Measurements from ENCODE around the gene NEDD9. TPM values are rescaled to one million over a fixed set of nuclear protein-coding genes. Genes with fewer than 3 reads are reported as not detected.

Gene NEDD9
- total and polyA plus RNA-seq, 2 donors (not counting 1 experiment from before 2014, with no cell fraction given) = 33.7 to 35.2 TPM

DNA sequence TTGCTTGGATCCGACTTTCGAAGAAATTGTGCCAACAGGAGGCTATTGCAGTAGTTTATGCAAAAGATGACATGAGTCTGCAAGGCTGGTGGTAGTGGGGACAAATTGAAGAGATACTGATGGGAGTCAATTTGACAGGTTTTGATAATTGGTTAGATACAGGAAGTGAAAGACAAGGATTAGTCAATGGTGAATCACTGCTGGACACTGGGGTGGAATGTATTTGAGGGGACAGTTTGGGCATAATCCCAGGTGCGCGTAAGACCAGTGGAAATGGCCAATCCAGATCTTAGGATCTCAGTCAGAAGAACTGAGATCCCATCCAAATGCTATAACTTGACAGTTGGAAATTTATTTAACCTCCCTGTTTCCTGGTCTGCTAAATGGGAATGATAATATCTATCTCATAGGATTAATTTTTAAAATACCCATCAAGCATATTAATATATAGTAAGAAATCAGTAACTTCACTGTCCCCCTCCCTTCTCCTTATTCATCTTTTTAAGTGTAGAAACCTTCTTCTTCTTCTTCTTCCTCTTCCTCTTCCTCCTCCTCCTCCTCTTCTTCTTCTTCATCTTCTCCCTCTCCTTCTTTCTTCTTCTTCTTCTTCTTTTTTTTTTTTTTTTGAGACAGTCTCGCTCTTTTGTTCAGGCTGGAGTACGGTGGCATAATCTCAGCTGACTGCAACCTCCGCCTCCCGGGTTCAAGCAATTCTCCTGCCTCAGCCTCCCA lies 90.0 kb downstream of the NEDD9 start:
- Histone ChIP-seq H3K4me3 (replicated peaks in 1 of 4; ENCODE audit: control extremely low read depth in 1 of 4, insufficient read depth in 1 of 4, low read depth in 3 of 4, low read length in 4 of 4) (no peak overlapping the region), H4K20me1 (ENCODE audit: control insufficient read depth, extremely low read depth, insufficient read depth, low read length) (no peaks in the 10 kb centered on the region), H3K9ac (ENCODE audit: insufficient read depth, low read length) (no peak overlapping the region), H3K27ac (ENCODE audit: insufficient read depth, low read length) (no peak overlapping the region), H2AFZ (ENCODE audit: low read length) (no peak overlapping the region), H3K4me1 (ENCODE audit: control insufficient read depth, extremely low read depth, insufficient read depth, low read length) (peaks cover 3% of the 10 kb centered on the region), H3K27me3 (ENCODE audit: control insufficient read depth, insufficient read depth, low read length) (no peaks in the 10 kb centered on the region), H3K4me2 (ENCODE audit: extremely low read depth, insufficient read depth, low read length) (no peak overlapping the region), H3K36me3 (ENCODE audit: control insufficient read depth, insufficient read depth, low read length) (no peaks in the 10 kb centered on the region), H3K79me2 (ENCODE audit: control insufficient read depth, insufficient read depth, low read length) (no peaks in the 10 kb centered on the region), H3K9me3 (ENCODE audit: control insufficient read depth, insufficient read depth, low read depth, low read length) (no peaks in the 10 kb centered on the region)
- no peak for DNase-seq (ENCODE audit: low read depth in 2 of 2)
- TF ChIP-seq CTCF (conservative IDR thresholded peaks at IDR 0.05 in 1 of 2, IDR thresholded peaks at IDR 0.05 in 1 of 2; ENCODE audit: low read depth in 1 of 2, low read length in 2 of 2) (no peak), EZH2 (IDR thresholded peaks at IDR 0.05; ENCODE audit: low read length, missing control alignments) (no peak)

DNA sequence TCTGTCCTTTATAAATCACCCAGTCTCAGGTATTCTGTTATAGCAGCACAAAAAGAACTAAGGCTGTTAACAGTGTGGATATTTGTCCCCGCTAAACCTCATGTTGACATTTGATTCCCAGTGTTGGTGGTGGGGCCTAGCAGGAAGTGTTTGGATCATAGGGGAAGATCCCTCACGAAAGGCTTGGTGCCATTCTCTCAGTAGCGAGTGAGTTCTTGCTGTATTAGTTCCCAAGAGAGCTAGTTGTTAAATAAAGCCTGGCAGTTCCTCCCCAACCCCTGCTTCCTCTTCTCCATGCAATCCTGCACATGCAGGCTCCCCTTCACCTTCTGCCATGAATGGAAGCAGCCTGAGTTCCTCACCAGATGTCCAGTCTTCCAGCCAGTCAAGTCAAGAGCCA lies 91.2 kb downstream of the NEDD9 start:
- no peak overlapping the region for H3K4me2 ChIP-seq (ENCODE audit: extremely low read depth, insufficient read depth, low read length)
- H3K27me3 ChIP-seq (ENCODE audit: control insufficient read depth, insufficient read depth, low read length) = no peaks in the 10 kb centered on the region
- DNase-seq (ENCODE audit: low read depth in 2 of 2) = no peak
- H3K4me3 ChIP-seq (replicated peaks in 1 of 4; ENCODE audit: control extremely low read depth in 1 of 4, insufficient read depth in 1 of 4, low read depth in 3 of 4, low read length in 4 of 4) = no peak overlapping the region
- H2AFZ ChIP-seq (ENCODE audit: low read length) = no peak overlapping the region
- no peak overlapping the region for H3K9ac ChIP-seq (ENCODE audit: insufficient read depth, low read length)
- H3K9me3 ChIP-seq (ENCODE audit: control insufficient read depth, insufficient read depth, low read depth, low read length) = no peaks in the 10 kb centered on the region
- no peaks in the 10 kb centered on the region for H4K20me1 ChIP-seq (ENCODE audit: control insufficient read depth, extremely low read depth, insufficient read depth, low read length)
- no peaks in the 10 kb centered on the region for H3K36me3 ChIP-seq (ENCODE audit: control insufficient read depth, insufficient read depth, low read length)
- peaks cover 3% of the 10 kb centered on the region for H3K4me1 ChIP-seq (ENCODE audit: control insufficient read depth, extremely low read depth, insufficient read depth, low read length)
- H3K27ac ChIP-seq (ENCODE audit: insufficient read depth, low read length) = no peak overlapping the region
- TF ChIP-seq CTCF (conservative IDR thresholded peaks at IDR 0.05 in 1 of 2, IDR thresholded peaks at IDR 0.05 in 1 of 2; ENCODE audit: low read depth in 1 of 2, low read length in 2 of 2) (no peak), EZH2 (IDR thresholded peaks at IDR 0.05; ENCODE audit: low read length, missing control alignments) (no peak)
- no peaks in the 10 kb centered on the region for H3K79me2 ChIP-seq (ENCODE audit: control insufficient read depth, insufficient read depth, low read length)

- Histone ChIP-seq H3K9ac (ENCODE audit: insufficient read depth, low read length) (no peak overlapping the region), H3K27ac (ENCODE audit: insufficient read depth, low read length) (no peak overlapping the region), H3K4me2 (ENCODE audit: extremely low read depth, insufficient read depth, low read length) (no peak overlapping the region), H2AFZ (ENCODE audit: low read length) (no peak overlapping the region), H3K79me2 (ENCODE audit: control insufficient read depth, insufficient read depth, low read length) (no peaks in the 10 kb centered on the region), H3K9me3 (ENCODE audit: control insufficient read depth, insufficient read depth, low read depth, low read length) (no peaks in the 10 kb centered on the region), H4K20me1 (ENCODE audit: control insufficient read depth, extremely low read depth, insufficient read depth, low read length) (no peaks in the 10 kb centered on the region), H3K36me3 (ENCODE audit: control insufficient read depth, insufficient read depth, low read length) (peaks cover 2% of the 10 kb centered on the region), H3K27me3 (ENCODE audit: control insufficient read depth, insufficient read depth, low read length) (no peaks in the 10 kb centered on the region), H3K4me3 (replicated peaks in 1 of 4; ENCODE audit: control extremely low read depth in 1 of 4, insufficient read depth in 1 of 4, low read depth in 3 of 4, low read length in 4 of 4) (no peak overlapping the region), H3K4me1 (ENCODE audit: control insufficient read depth, extremely low read depth, insufficient read depth, low read length) (peaks cover 3% of the 10 kb centered on the region)
- TF ChIP-seq CTCF (conservative IDR thresholded peaks at IDR 0.05 in 1 of 2, IDR thresholded peaks at IDR 0.05 in 1 of 2; ENCODE audit: low read depth in 1 of 2, low read length in 2 of 2) = no peak
- TF ChIP-seq EZH2 (IDR thresholded peaks at IDR 0.05; ENCODE audit: low read length, missing control alignments) = no peak
- peak; percentile 23 to 28 for DNase-seq (ENCODE audit: low read depth in 2 of 2)
Measured at GRCh38 chr6:11140056-11140455, 92.4 kb downstream of the NEDD9 start.

Measured in fibroblast of lung (primary cell).